Spleen (tissue), 7 donors: ENCODE measurements around the gene AGAP3.

Experiments used
- POLR2A ChIP-seq, 3 donors: fragments of 450-650 bp; IDR thresholded peaks; one replicate each; pipeline ENCODE4 v1.5.1; 2017; ENCODE audit warnings: antibody characterized with exemption in 3 of 3, mild to moderate bottlenecking in 1 of 3
- POLR2AphosphoS5 ChIP-seq, 3 donors: sonication (generic); formaldehyde crosslinking; IDR thresholded peaks; one replicate each; pipeline ENCODE4 v1.5.1; 2017; ENCODE audit warnings: antibody characterized with exemption in 3 of 3
- TF ChIP-seq, protein P1 (sequence below), 11 experiments: fragments of 200-600 bp in 7 of 11; fragments of 450-650 bp in 4 of 11; sonication (generic) in 4 of 11; IDR thresholded peaks in 8 of 11; conservative IDR thresholded peaks in 3 of 11; 1 replicate in 7 of 11; 2 replicates in 4 of 11; pipeline versions ENCODE4 v1.4.0 to v1.8.0; 2016 to 2021; ENCODE audit warnings: antibody characterized with exemption in 11 of 11, inconsistent platforms in 4 of 11, mild to moderate bottlenecking in 1 of 11
- donor health status: DM: no; HTN: no; CAD: no; lungs with moderate emphysema.
- donor health status: DM: no; HTN: no; CAD: no.
- donor health status: DM: no; HTN: no; CAD: no.

DNA sequence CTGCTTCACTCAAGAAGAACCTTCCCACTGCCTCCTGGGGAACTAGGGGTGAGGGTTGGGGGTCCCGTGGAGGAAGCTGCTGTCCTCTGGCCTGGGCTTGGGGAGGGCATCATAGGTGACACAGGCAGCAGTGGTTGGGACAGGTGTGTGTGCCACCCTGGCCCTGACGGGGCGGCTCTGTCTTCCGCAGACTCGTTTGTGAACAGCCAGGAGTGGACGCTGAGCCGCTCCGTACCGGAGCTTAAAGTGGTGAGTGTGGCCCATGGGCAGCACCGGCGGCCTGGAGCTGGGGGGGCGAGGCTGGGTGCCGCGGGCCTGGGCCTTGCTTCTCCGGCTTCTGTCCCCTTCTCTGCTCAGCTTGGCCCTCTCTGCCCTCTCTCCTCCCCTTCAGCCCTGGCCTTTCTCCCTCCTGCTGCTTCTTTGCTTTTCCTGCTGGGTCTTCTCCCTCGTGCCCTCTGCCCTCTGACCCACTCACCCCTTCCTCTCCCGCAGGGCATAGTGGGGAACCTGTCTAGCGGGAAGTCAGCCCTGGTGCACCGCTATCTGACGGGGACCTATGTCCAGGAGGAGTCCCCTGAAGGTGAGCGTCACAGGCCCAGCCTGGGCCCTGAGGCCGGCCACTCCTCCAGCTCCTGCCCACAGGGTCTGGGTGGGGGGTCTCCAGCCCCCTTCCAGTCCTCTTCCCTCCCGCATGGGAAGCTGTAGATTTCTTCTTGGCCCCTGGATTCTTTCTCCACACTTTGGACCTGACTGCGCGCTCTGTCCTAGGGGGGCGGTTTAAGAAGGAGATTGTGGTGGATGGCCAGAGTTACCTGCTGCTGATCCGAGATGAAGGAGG lies 30.5 kb downstream of the AGAP3 start:
- TF ChIP-seq, protein P1, sequence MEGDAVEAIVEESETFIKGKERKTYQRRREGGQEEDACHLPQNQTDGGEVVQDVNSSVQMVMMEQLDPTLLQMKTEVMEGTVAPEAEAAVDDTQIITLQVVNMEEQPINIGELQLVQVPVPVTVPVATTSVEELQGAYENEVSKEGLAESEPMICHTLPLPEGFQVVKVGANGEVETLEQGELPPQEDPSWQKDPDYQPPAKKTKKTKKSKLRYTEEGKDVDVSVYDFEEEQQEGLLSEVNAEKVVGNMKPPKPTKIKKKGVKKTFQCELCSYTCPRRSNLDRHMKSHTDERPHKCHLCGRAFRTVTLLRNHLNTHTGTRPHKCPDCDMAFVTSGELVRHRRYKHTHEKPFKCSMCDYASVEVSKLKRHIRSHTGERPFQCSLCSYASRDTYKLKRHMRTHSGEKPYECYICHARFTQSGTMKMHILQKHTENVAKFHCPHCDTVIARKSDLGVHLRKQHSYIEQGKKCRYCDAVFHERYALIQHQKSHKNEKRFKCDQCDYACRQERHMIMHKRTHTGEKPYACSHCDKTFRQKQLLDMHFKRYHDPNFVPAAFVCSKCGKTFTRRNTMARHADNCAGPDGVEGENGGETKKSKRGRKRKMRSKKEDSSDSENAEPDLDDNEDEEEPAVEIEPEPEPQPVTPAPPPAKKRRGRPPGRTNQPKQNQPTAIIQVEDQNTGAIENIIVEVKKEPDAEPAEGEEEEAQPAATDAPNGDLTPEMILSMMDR (IDR thresholded peaks at IDR 0.05 in 8 of 11, conservative IDR thresholded peaks at IDR 0.05 in 3 of 11), result no peak
- TF ChIP-seq POLR2AphosphoS5 (IDR thresholded peaks at IDR 0.05) (no peak), POLR2A (IDR thresholded peaks at IDR 0.05) (no peak)
